CD14-positive monocyte (primary cell): ENCODE data around the gene SMARCD2. TPM values are rescaled to one million over a fixed set of nuclear protein-coding genes. Genes with fewer than 3 reads are reported as not detected.
"Not testable (repeated sequence)": the region's sequence is repeated elsewhere in the genome, so short reads cannot be mapped to it uniquely, and the experiment has no call there.

Source experiments
- DNase-seq, 3 donors: peaks; one replicate each; pipeline ENCODE4 v3.0.0-alpha.2; 2011 to 2022
- H2AFZ ChIP-seq: 2 replicates; pipeline ENCODE4 v1.6.0; 2012; ENCODE audit warnings: mild to moderate bottlenecking, low read depth, low read length, inconsistent platforms; ENCODE audit not compliant: insufficient read depth, poor library complexity, severe bottlenecking
- H3K27ac ChIP-seq, 2 donors: 1 replicate in 1 of 2; 2 replicates in 1 of 2; pipeline ENCODE4 v1.5.1; 2012 to 2013; ENCODE audit warnings: low read length in 2 of 2, control low read depth in 1 of 2, inconsistent platforms in 1 of 2, low read depth in 1 of 2, mild to moderate bottlenecking in 1 of 2
- H3K27me3 ChIP-seq, 2 donors: one replicate each; pipeline versions ENCODE4 v1.6.0 to v1.6.1; 2011 to 2013; ENCODE audit warnings: low read length in 2 of 2; ENCODE audit not compliant: control insufficient read depth in 2 of 2, insufficient read depth in 2 of 2
- H3K36me3 ChIP-seq, 2 donors: replicated peaks in 1 of 2; 1 replicate in 1 of 2; 2 replicates in 1 of 2; pipeline versions ENCODE4 v1.5.1 to v1.6.1; 2012 to 2013; ENCODE audit warnings: low read length in 2 of 2, control low read depth in 1 of 2, inconsistent platforms in 1 of 2, mild to moderate bottlenecking in 1 of 2; ENCODE audit not compliant: insufficient read depth in 2 of 2, control insufficient read depth in 1 of 2
- H3K4me1 ChIP-seq, 2 donors: 1 replicate in 1 of 2; 2 replicates in 1 of 2; pipeline versions ENCODE4 v1.5.1 to v1.6.1; 2012 to 2013; ENCODE audit warnings: low read length in 2 of 2, control low read depth in 1 of 2, inconsistent platforms in 1 of 2, mild to moderate bottlenecking in 1 of 2, moderate library complexity in 1 of 2; ENCODE audit not compliant: insufficient read depth in 2 of 2, control insufficient read depth in 1 of 2
- H3K4me2 ChIP-seq: replicated peaks from 2 replicates; pipeline ENCODE3; 2012; ENCODE audit warnings: low read length, moderate library complexity, mild to moderate bottlenecking; ENCODE audit not compliant: poor library complexity, severe bottlenecking; ENCODE audit errors: extremely low read depth
- H3K4me3 ChIP-seq, 3 experiments: fragments of 200-600 bp in 1 of 3; sonication (generic) in 1 of 3; replicated peaks in 1 of 3; 1 replicate in 2 of 3; 2 replicates in 1 of 3; pipeline ENCODE4 v1.5.1; 2011 to 2013; ENCODE audit warnings: low read length in 3 of 3, mild to moderate bottlenecking in 3 of 3, control low read depth in 2 of 3, low read depth in 2 of 3, inconsistent platforms in 1 of 3, moderate library complexity in 1 of 3
- H3K79me2 ChIP-seq: 2 replicates; pipeline ENCODE4 v1.6.0; 2012; ENCODE audit warnings: mild to moderate bottlenecking, control low read depth, inconsistent platforms, low read length, moderate library complexity; ENCODE audit not compliant: insufficient read depth
- H3K9ac ChIP-seq: 2 replicates; pipeline ENCODE4 v1.6.0; 2017; ENCODE audit warnings: low read length, mild to moderate bottlenecking; ENCODE audit not compliant: insufficient read depth, poor library complexity, severe bottlenecking
- H3K9me3 ChIP-seq, 2 donors: replicated peaks in 1 of 2; 1 replicate in 1 of 2; 2 replicates in 1 of 2; pipeline versions ENCODE4 v1.5.1 to v1.6.1; 2012 to 2013; ENCODE audit warnings: low read length in 2 of 2, control low read depth in 1 of 2; ENCODE audit not compliant: control insufficient read depth in 1 of 2, insufficient read depth in 1 of 2
- H4K20me1 ChIP-seq: 2 replicates; pipeline ENCODE4 v1.6.0; 2012; ENCODE audit warnings: mild to moderate bottlenecking, low read length, control low read depth, moderate library complexity; ENCODE audit not compliant: insufficient read depth
- H3K27ac Mint-ChIP-seq, 7 donors: one replicate each; pipeline ENCODE4 v1.8.0; 2020; ENCODE audit warnings: mild to moderate bottlenecking in 7 of 7, mixed read lengths in 7 of 7, moderate library complexity in 6 of 7, inconsistent platforms in 2 of 7
- H3K27me3 Mint-ChIP-seq, 3 donors: one replicate each; pipeline ENCODE4 v1.8.0; 2021 to 2022; ENCODE audit warnings: low read depth in 3 of 3, mild to moderate bottlenecking in 3 of 3, mixed read lengths in 3 of 3, moderate library complexity in 3 of 3, inconsistent platforms in 1 of 3
- H3K36me3 Mint-ChIP-seq, 2 donors: one replicate each; pipeline ENCODE4 v1.8.0; 2020; ENCODE audit warnings: mixed read lengths in 2 of 2, inconsistent platforms in 1 of 2, mild to moderate bottlenecking in 1 of 2
- H3K4me1 Mint-ChIP-seq: one replicate; pipeline ENCODE4 v1.8.0; 2020; ENCODE audit warnings: mild to moderate bottlenecking, mixed read lengths
- H3K4me3 Mint-ChIP-seq, 2 donors: one replicate each; pipeline ENCODE4 v1.8.0; 2020; ENCODE audit warnings: mild to moderate bottlenecking in 2 of 2, mixed read lengths in 2 of 2, moderate library complexity in 1 of 2
- H3K9me3 Mint-ChIP-seq, 7 donors: one replicate each; pipeline ENCODE4 v1.8.0; 2020 to 2022; ENCODE audit warnings: mixed read lengths in 7 of 7, mild to moderate bottlenecking in 6 of 7, moderate library complexity in 6 of 7, inconsistent platforms in 2 of 7
- WGBS: methylation state at CpG from one replicate; pipeline ENCODE4 v1.1.5; 2013; ENCODE audit warnings: missing lambda C conversion rate; ENCODE audit not compliant: insufficient coverage; 5-methylcytosine and 5-hydroxymethylcytosine counted together
- intact Hi-C, 2 donors: fragments of 100-400 bp; cut with micrococcal nuclease; formaldehyde crosslinking; loops; one replicate each; pipeline versions ENCODE4 v1.15.0 to v1.15.1; 2023
- polyA plus RNA-seq, 3 donors: library from polyadenylated mRNA; depleted of rRNA in 1 of 3; unstranded in 2 of 3; stranded (reverse) in 1 of 3; fragments of 300-500 nt in 2 of 3; fragments of >200 nt in 1 of 3; fragmentation: Illumina TruSeq in 2 of 3; gene quantifications; 1 replicate in 2 of 3; 2 replicates in 1 of 3; pipeline ENCODE4 v1.2.3, GENCODE V29; 2012 to 2021
- TF ChIP-seq, protein P1 (sequence below): fragments of 200-600 bp; IDR thresholded peaks from one replicate; pipeline ENCODE4 v1.8.0; 2022; ENCODE audit warnings: antibody characterized with exemption, mild to moderate bottlenecking

SMARCD2 gene
- polyA plus RNA-seq, 3 donors, result 60.2 to 77.9 (median 64.0) TPM

DNA sequence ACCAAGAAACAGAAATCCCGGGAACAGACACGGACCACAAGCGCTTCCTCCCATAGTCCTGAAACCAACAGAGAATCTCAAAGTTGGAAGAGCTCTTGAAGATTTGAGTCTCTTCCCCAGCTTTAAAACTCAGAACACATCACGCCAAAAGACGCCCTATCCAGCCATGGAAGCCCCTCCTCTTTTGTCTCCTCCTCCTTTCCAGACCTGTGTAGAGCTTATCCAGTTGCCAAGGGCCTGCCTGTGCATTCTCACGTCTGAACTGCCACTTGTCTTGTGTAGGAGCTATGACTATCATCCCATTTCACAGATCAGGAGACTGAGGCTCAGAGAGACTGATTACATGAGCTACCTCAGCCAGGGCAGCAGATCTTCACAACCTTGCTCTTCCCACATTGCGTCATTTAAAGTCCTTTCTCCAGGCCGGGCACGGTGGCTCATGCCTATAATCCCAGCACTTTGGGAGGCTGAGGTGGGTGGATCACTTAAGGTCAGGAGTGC lies 40.2 kb upstream of the SMARCD2 start:
- H2AFZ ChIP-seq, H3K79me2 ChIP-seq, DNase-seq, H3K4me2 ChIP-seq, H3K27me3 ChIP-seq, H3K4me3 ChIP-seq, H3K9ac ChIP-seq, H3K4me3 Mint-ChIP-seq, H3K4me1 ChIP-seq, H3K9me3 ChIP-seq, H3K9me3 Mint-ChIP-seq, H3K36me3 Mint-ChIP-seq, H3K4me1 Mint-ChIP-seq, H3K36me3 ChIP-seq, H4K20me1 ChIP-seq, intact Hi-C loops, H3K27ac ChIP-seq: not testable (repeated sequence)
- Mint-ChIP-seq H3K27me3 (peaks cover 8 to 17% (median 14%) of the 10 kb centered on the region in 3 donors), H3K27ac (peak overlapping the region in 1 of 7 donors; percentile 61)
- WGBS, result 79% methylated on average over 2 of the region's 9 CpGs

DNA sequence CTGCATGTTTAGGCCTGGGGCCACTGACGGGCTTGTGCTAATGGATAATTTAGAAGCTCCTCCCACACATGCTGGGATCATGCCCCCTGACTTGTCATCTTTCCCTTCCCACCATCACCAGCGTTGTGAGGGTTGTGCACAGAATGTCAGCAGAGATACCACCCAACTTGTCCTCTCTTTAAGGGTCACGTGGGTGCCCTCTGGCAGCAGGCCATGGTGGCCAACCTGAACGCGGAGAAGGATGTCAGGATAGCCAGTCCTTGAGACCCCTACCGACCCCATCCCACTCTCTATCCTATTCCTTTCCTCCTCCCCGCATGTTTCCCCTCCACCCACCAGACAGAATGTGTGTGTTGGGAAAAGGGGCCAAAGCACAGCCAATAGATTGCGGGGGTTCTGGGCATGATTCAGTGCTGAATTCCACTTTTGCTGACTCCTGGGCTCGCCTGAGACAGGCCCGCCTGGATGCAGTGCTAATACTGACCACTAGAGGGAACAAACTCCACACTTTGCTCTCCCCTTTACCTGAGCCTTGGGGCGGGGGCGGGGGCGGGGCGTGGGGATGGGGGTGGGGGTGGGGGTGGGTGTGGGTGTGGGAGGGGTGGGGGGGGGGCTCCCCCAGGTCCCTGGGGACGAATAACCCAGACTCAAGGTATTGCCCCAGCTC lies 39.6 kb upstream of the SMARCD2 start, which contains the start of gene GH2:
GH2 (minus strand) TSS at position 10 of the 667 bp plus-strand sequence. CDS start 143 bp downstream, outside the sequence.
- H2AFZ ChIP-seq, result no peak within 1 kb of the TSS
- no peaks in the 10 kb centered on the region for H3K27me3 ChIP-seq
- intact Hi-C loops, result no loop called here
- TF ChIP-seq, protein P1, sequence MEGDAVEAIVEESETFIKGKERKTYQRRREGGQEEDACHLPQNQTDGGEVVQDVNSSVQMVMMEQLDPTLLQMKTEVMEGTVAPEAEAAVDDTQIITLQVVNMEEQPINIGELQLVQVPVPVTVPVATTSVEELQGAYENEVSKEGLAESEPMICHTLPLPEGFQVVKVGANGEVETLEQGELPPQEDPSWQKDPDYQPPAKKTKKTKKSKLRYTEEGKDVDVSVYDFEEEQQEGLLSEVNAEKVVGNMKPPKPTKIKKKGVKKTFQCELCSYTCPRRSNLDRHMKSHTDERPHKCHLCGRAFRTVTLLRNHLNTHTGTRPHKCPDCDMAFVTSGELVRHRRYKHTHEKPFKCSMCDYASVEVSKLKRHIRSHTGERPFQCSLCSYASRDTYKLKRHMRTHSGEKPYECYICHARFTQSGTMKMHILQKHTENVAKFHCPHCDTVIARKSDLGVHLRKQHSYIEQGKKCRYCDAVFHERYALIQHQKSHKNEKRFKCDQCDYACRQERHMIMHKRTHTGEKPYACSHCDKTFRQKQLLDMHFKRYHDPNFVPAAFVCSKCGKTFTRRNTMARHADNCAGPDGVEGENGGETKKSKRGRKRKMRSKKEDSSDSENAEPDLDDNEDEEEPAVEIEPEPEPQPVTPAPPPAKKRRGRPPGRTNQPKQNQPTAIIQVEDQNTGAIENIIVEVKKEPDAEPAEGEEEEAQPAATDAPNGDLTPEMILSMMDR, result peak; percentile 55
- no peaks in the 10 kb centered on the region for H3K36me3 ChIP-seq
- no peaks in the 10 kb centered on the region for H4K20me1 ChIP-seq
- peaks cover 8 to 17% (median 14%) of the 10 kb centered on the region in 3 donors for H3K27me3 Mint-ChIP-seq
- no peak within 1 kb of the TSS for H3K27ac ChIP-seq
- no peak within 1 kb of the TSS for H3K27ac Mint-ChIP-seq
- no peak within 1 kb of the TSS for H3K4me3 ChIP-seq
- H3K4me1 Mint-ChIP-seq, result no peaks in the 10 kb centered on the region
- H3K4me3 Mint-ChIP-seq, result no peak within 1 kb of the TSS
- no peaks in the 10 kb centered on the region for H3K4me1 ChIP-seq
- H3K9ac ChIP-seq, result no peak within 1 kb of the TSS
- H3K9me3 ChIP-seq, result no peaks in the 10 kb centered on the region
- 93% methylated on average over 2 of the region's 15 CpGs for WGBS
- H3K4me2 ChIP-seq, result no peak within 1 kb of the TSS
- peak; percentile 36 to 49 (median 45) for DNase-seq
- H3K79me2 ChIP-seq, result no peaks in the 10 kb centered on the region
- H3K9me3 Mint-ChIP-seq, result no peaks in the 10 kb centered on the region
- no peaks in the 10 kb centered on the region for H3K36me3 Mint-ChIP-seq

DNA sequence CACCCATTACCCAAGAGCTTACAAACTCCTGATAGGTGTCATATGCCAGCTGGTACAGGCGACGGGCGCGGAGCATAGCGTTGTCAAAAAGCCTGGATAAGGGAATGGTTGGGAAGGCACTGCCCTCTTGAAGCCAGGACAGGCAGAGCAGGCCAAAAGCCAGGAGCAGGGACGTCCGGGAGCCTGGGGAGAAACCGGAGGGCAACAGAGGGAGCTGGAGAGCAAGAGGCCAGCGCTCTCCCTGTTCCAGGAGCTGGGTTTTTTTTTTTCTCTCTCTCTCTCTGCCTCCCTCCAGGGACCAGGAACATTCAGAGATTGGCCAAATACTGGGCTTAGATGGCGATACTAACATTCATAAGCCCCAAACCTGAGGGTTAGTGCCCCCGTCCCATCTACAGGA lies 38.9 kb upstream of the SMARCD2 start:
- H3K9me3 ChIP-seq, H3K36me3 Mint-ChIP-seq, H3K4me1 Mint-ChIP-seq, intact Hi-C loops, H3K4me2 ChIP-seq, H3K4me3 Mint-ChIP-seq, DNase-seq, H4K20me1 ChIP-seq, H3K27ac Mint-ChIP-seq, H2AFZ ChIP-seq, H3K9ac ChIP-seq, H3K79me2 ChIP-seq, H3K4me1 ChIP-seq, H3K36me3 ChIP-seq, H3K27me3 ChIP-seq, H3K4me3 ChIP-seq, H3K27ac ChIP-seq, H3K9me3 Mint-ChIP-seq: not testable (repeated sequence)
- WGBS, result no CpG with 5 or more reads among the region's 11 CpGs
- peaks cover 5 to 17% (median 14%) of the 10 kb centered on the region in 3 donors for H3K27me3 Mint-ChIP-seq
